Sigmoid colon (tissue), 7 donors: ENCODE results near the gene SLC25A51. TPM values are rescaled to one million over a fixed set of nuclear protein-coding genes. Genes with fewer than 3 reads are reported as not detected.

ENCODE experiments used
- DNase-seq: peaks from one replicate; pipeline ENCODE4 v3.0.0-alpha.2; 2019
- H3K27ac ChIP-seq, 4 donors: fragments of 200-600 bp; sonication (generic); one replicate each; pipeline ENCODE4 v1.5.1; 2016 to 2019; ENCODE audit warnings: mild to moderate bottlenecking in 1 of 4
- H3K27me3 ChIP-seq, 3 donors: fragments of 200-600 bp; sonication (generic); one replicate each; pipeline ENCODE4 v1.5.1; 2019; ENCODE audit warnings: mild to moderate bottlenecking in 1 of 3
- H3K36me3 ChIP-seq, 4 donors: fragments of 200-600 bp; sonication (generic); one replicate each; pipeline ENCODE4 v1.5.1; 2016 to 2019
- H3K4me1 ChIP-seq, 4 donors: fragments of 200-600 bp; sonication (generic); one replicate each; pipeline ENCODE4 v1.5.1; 2017 to 2019
- H3K4me3 ChIP-seq, 4 donors: fragments of 200-600 bp; sonication (generic); one replicate each; pipeline ENCODE4 v1.5.1; 2017 to 2019; ENCODE audit warnings: mild to moderate bottlenecking in 2 of 4, moderate library complexity in 1 of 4
- H3K9me3 ChIP-seq, 4 donors: fragments of 200-600 bp in 3 of 4; sonication (generic) in 3 of 4; one replicate each; pipeline versions ENCODE4 v1.5.1 to v1.6.1; 2013 to 2019
- CTCF ChIP-seq, 4 experiments: fragments of 450-650 bp in 3 of 4; fragments of 200-600 bp in 1 of 4; IDR thresholded peaks; one replicate each; pipeline ENCODE4 v1.5.1; 2016 to 2019; ENCODE audit warnings: antibody characterized with exemption in 4 of 4, mild to moderate bottlenecking in 3 of 4, moderate library complexity in 2 of 4
- EP300 ChIP-seq, 4 donors: sonication (generic); formaldehyde crosslinking; IDR thresholded peaks; one replicate each; pipeline ENCODE4 v1.6.1; 2017; ENCODE audit warnings: antibody characterized with exemption in 4 of 4
- POLR2A ChIP-seq, 2 donors: fragments of 450-650 bp; IDR thresholded peaks; one replicate each; pipeline ENCODE4 v1.6.1; 2016; ENCODE audit warnings: antibody characterized with exemption in 2 of 2, mild to moderate bottlenecking in 2 of 2, moderate library complexity in 2 of 2
- POLR2AphosphoS5 ChIP-seq, 4 donors: sonication (generic); formaldehyde crosslinking; IDR thresholded peaks; one replicate each; pipeline ENCODE4 v1.6.1; 2017; ENCODE audit warnings: antibody characterized with exemption in 4 of 4
- WGBS, 2 donors: extraction: QIAGEN DNeasy Blood & Tissue Kit; methylation state at CpG; one replicate each; pipeline ENCODE4 v1.1.7; 2013; 5-methylcytosine and 5-hydroxymethylcytosine counted together
- intact Hi-C: fragments of 100-400 bp; cut with DNase I; formaldehyde crosslinking; loops from one replicate; pipeline ENCODE4 v1.15.1; 2023
- polyA plus RNA-seq, 3 donors: library from polyadenylated mRNA; stranded (reverse); fragments of 200-250 nt; gene quantifications; one replicate each; pipeline ENCODE4 v1.2.3, GENCODE V29; 2013
- total RNA-seq, 4 donors: library from RNA; depleted of rRNA; stranded (reverse); fragments of >200 nt; gene quantifications; one replicate each; pipeline ENCODE4 v1.1.0, GENCODE V29; 2016
- donor health status: healthy with polysubstance abuse.
- donor health status: Bipolar disorder and iron deficiency.
- donor health status: healthy.

The SLC25A51 gene
- total and polyA plus RNA-seq, 7 donors, result 4.2 to 31.0 (median 19.3) TPM

GRCh38 chr9:37905131-37905505 lies 1.2 kb upstream of the SLC25A51 start:
- Histone ChIP-seq H3K27me3 (no peaks in the 10 kb centered on the region), H3K27ac (peak overlapping the region in 3 of 4 donors; percentile 91 to 95 (median 93)), H3K4me1 (peaks cover 0 to 28% (median 24%) of the 10 kb centered on the region in 4 donors), H3K4me3 (peak overlapping the region; percentile 68 to 92 (median 92)), H3K9me3 (no peaks in the 10 kb centered on the region), H3K36me3 (no peaks in the 10 kb centered on the region)
- intact Hi-C loops, result loop anchor here (2.0 to 10.0 kb wide), 4 partner anchors 164 to 458 kb away; partner anchors contain the start of genes FBXO10, POLR1E and SHB
- no peak for TF ChIP-seq CTCF (IDR thresholded peaks at IDR 0.05)
- no peak for TF ChIP-seq POLR2A (IDR thresholded peaks at IDR 0.05)
- WGBS, 2 donors, result 85% methylated on average over 10 of the region's 10 CpGs
- peak; percentile 62 for DNase-seq

- WGBS, 2 donors, result 14 to 29% methylated on average over 36 of the region's 36 CpGs
- TF ChIP-seq EP300 (IDR thresholded peaks at IDR 0.05) (peak in 1 of 4 donors; percentile 20), POLR2A (IDR thresholded peaks at IDR 0.05) (peak in 1 of 2 donors; percentile 2), POLR2AphosphoS5 (IDR thresholded peaks at IDR 0.05) (no peak)
- peak overlapping the region; percentile 68 to 92 (median 92) for H3K4me3 ChIP-seq
- peak; percentile 64 for DNase-seq
- H3K9me3 ChIP-seq, result no peaks in the 10 kb centered on the region
- H3K4me1 ChIP-seq, result peaks cover 0 to 28% (median 24%) of the 10 kb centered on the region in 4 donors
- H3K36me3 ChIP-seq, result peaks cover 0 to under 1% (median 0%) of the 10 kb centered on the region in 4 donors
- intact Hi-C loops, result loop anchor here (2.0 to 10.0 kb wide), 4 partner anchors 164 to 458 kb away; partner anchors contain the start of genes FBXO10, POLR1E and SHB
- H3K27me3 ChIP-seq, result no peaks in the 10 kb centered on the region
- peak overlapping the region; percentile 83 to 95 (median 92) for H3K27ac ChIP-seq
Measured at GRCh38 chr9:37904445-37905130, 661 bp upstream of the SLC25A51 start.

- no peak for TF ChIP-seq POLR2A (IDR thresholded peaks at IDR 0.05)
- TF ChIP-seq CTCF (IDR thresholded peaks at IDR 0.05), result no peak
- no peak for TF ChIP-seq EP300 (IDR thresholded peaks at IDR 0.05)
- TF ChIP-seq POLR2AphosphoS5 (IDR thresholded peaks at IDR 0.05), result no peak
- Histone ChIP-seq H3K4me3 (peak overlapping the region; percentile 68 to 92 (median 92)), H3K9me3 (no peaks in the 10 kb centered on the region), H3K4me1 (peaks cover 0 to 28% (median 24%) of the 10 kb centered on the region in 4 donors), H3K27ac (peak overlapping the region; percentile 83 to 95 (median 92)), H3K27me3 (no peaks in the 10 kb centered on the region), H3K36me3 (peaks cover 0 to 16% (median 5%) of the 10 kb centered on the region in 4 donors)
- DNase-seq, result no peak
- WGBS, 2 donors, result 1 to 10% methylated on average over 17 of the region's 17 CpGs
- intact Hi-C loops, result loop anchor here (10.0 kb wide), 2 partner anchors 328 to 418 kb away; partner anchors contain the start of genes FBXO10 and POLR1E
Measured at GRCh38 chr9:37902796-37903646, 906 bp downstream of the SLC25A51 start.

GRCh38 chr9:37902131-37902530 lies 1.8 kb downstream of the SLC25A51 start:
- no peak overlapping the region for H3K4me3 ChIP-seq
- intact Hi-C loops, result loop anchor here (10.0 kb wide), 2 partner anchors 327 to 417 kb away; partner anchors contain the start of genes FBXO10 and POLR1E
- H3K27ac ChIP-seq, result no peak overlapping the region
- H3K4me1 ChIP-seq, result peaks cover 0 to 28% (median 24%) of the 10 kb centered on the region in 4 donors
- TF ChIP-seq EP300 (IDR thresholded peaks at IDR 0.05) (no peak), POLR2AphosphoS5 (IDR thresholded peaks at IDR 0.05) (no peak), POLR2A (IDR thresholded peaks at IDR 0.05) (no peak), CTCF (IDR thresholded peaks at IDR 0.05) (no peak)
- H3K9me3 ChIP-seq, result no peaks in the 10 kb centered on the region
- no peaks in the 10 kb centered on the region for H3K27me3 ChIP-seq
- no peak for DNase-seq
- peaks cover 0 to 25% (median 5%) of the 10 kb centered on the region in 4 donors for H3K36me3 ChIP-seq

- DNase-seq, result no peak
- H3K4me3 ChIP-seq, result no peak overlapping the region
- H3K4me1 ChIP-seq, result peaks cover 0 to 21% (median 16%) of the 10 kb centered on the region in 4 donors
- no peak for TF ChIP-seq CTCF (IDR thresholded peaks at IDR 0.05)
- TF ChIP-seq POLR2AphosphoS5 (IDR thresholded peaks at IDR 0.05), result no peak
- no peak for TF ChIP-seq EP300 (IDR thresholded peaks at IDR 0.05)
- TF ChIP-seq POLR2A (IDR thresholded peaks at IDR 0.05), result no peak
- H3K9me3 ChIP-seq, result no peaks in the 10 kb centered on the region
- intact Hi-C loops, result no loop called here
- 79 to 91% methylated on average over 2 of the region's 2 CpGs for WGBS, 2 donors
- no peaks in the 10 kb centered on the region for H3K27me3 ChIP-seq
- no peak overlapping the region for H3K27ac ChIP-seq
- peaks cover 0 to 56% (median 15%) of the 10 kb centered on the region in 4 donors for H3K36me3 ChIP-seq
Measured at GRCh38 chr9:37899041-37899440, 4.9 kb downstream of the SLC25A51 start.
